Activated CD4-positive, alpha-beta T cell treated with anti-CD3 and anti-CD28 coated beads for 4 hours (primary cell): Measurements from ENCODE around the gene TRPC6.
"Not testable (repeated sequence)": the region's sequence is repeated elsewhere in the genome, so short reads cannot be mapped to it uniquely, and the experiment has no call there.

Experiments used
- DNase-seq, 2 donors: peaks; one replicate each; pipeline ENCODE4 v3.0.0-alpha.2; 2020

TRPC6 gene

DNA sequence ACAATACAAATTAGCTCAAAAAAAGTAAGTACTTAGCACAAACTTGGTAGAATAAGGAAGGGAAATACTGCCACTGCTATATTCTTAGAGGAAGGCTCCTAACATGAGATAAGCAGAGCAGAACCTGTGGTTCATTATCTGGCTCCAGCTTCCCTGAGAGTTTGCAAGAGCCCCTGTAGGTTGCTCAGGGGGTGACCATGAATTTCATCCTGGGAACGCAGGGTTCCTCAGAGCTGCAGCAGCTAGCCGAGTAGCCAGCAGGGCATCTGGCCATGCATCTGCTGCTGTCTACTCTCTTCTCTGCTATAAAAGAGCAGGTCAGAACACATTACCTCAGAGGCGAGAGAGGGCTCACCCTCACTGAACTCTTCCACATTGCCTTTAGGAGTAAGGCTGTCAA, 67.3 kb downstream of the TRPC6 start:
- no peak for DNase-seq

DNA sequence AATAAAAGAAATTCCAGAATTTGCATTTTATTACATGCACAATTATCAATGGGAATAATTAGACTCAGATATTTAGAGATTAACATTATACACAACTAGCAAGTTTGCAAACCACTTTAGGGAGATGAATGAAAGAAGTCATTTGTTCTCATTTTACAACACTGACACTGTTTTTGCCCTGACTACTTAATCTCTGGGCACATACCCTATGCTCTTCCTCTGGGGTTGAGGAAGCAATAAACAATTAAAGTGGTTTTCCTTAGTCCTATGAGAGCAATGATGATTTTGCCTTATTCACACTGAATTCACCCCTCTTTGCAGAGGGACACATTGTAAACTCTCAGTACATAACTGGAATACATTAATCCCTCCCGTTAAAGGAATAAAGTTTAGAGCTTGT, 72.7 kb downstream of the TRPC6 start:
- no peak for DNase-seq

DNA sequence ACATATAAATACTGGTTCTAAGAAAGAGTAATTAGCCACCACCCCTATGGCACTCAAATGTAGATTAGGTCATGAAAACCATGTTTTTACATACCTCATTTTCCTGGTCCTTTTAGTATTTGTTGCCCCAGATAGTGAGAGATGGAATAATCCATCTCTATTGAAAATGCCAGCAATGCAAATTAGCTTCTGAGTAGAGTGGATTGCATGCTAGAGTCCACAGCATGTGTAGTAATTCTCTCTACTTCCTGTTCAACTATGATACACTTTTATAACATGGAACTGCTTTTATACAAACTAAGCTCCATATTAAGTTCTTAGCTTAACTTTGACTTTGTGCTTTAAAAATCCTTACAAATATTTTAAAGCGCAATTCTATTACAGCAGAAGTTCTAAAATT, 73.2 kb downstream of the TRPC6 start:
- DNase-seq = no peak

DNA sequence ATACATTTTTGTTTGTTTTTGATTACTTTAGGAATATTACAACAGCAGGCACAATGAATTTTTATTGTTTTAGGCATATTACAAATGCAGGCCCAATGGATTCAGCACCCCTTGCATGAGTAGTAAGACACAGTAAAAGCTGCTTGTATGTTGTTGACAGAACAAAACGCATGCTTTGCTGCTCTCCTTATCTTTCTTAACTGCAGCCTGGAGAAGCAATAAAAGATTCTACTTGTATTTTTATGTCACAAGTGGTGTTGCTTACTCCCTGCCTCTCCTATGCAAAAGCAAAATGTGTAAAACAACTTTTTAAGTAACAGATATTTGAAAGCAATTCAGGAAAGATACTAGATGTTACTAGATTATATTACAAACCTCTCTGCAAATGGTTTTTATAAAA, 73.9 kb downstream of the TRPC6 start:
- no peak for DNase-seq

DNA sequence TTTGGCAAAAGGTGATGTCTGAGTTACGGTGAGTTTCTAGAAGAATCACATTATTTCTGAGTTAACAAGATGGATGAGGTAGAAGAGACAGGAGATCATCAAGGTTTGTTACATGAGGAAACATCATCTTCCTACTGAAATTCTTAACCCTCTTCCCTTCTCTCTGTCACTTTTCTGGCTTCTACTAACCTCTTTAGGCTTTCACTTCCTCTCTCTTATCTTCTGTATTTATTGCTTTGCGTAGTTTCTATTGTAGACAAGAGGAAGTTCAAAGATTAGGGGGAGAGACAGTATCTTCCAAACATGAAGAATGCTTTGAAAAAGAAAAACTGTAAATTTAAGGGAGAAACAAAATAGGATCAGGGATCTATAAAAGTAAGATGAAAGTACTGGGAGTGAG, 75.4 kb downstream of the TRPC6 start:
- DNase-seq = no peak

DNA sequence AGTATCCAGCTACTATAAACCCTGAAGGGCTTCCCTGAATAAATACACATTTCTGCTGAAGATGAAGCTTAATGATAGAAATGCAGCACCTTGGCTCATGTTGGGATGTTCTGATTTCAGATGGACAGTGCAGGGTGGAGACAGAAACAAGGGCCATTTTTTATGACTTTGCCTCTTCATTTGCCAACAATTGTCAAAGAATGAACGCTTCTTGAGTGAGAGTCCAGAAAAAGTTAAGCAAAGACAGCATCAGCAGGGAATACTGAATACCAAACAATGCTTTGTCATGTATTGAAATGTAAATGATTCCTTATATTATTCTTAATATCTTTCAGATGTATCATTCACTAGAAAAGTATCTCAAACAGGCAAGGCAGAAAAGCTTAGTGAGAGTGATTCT, 84.9 kb downstream of the TRPC6 start:
- DNase-seq = no peak

DNA sequence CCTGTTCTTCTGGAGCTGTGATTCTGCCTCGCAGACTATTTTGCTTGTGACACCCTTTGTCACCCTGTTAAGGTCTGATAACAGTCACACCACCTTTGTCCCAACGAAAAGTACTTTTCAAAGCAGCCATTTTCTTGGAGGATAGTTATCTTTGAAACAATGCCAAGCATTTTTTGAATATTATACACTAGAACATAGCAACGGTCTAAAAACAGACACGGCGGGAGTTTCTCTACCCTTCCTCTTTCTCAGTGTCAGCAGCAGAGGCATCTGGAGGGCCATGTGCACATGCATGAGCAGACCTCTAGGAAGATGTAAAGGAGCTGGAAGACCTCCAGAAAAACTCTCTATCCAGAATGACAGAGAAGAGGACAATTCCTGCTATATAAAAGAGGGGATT, 86.5 kb downstream of the TRPC6 start:
- DNase-seq = no peak

DNA sequence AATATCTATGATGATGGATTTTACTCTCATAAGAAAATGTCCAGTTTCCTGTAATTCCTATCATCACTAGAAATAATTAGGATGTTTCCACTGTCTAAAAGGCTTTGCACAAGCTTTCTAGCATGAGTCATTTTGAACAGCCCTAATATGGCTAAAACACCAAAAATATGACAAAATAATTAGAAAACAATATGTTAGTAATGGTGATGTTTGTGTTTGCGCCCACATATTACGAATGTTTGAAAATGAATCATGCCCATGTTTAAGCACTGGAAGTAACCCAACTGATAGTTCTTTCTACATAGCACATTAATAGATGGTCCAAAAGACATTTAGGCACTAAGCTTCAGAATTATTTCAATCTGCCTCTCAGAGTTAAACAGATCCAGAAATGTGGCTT, 96.0 kb downstream of the TRPC6 start:
- DNase-seq = no peak

DNA sequence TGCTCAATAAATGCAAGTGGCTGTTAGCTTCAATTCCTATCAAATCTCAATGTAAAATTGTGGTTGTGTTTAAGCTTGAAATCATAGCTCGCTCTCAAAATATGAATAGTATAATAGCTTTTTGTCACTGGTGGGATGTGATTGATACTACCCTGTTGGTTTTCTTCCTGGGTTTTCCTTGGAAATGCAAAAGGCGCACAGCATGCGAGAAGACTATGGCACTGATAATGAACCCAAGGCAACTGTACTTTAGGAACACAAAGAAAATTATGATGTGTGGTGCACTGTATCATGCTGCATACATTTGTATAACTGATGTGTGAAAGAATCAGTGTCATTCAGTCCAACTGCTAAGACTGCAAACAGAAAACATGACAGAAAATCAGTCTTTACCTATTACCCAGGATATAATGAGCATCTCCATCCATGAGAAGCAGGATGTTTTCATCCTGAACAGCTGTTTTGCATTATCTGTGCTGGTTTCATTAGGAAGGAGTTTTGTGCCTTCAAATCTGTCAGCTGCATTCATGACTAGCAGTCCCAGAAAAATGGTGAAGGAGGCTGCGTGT, 101.2 kb downstream of the TRPC6 start:
- no peak for DNase-seq

DNA sequence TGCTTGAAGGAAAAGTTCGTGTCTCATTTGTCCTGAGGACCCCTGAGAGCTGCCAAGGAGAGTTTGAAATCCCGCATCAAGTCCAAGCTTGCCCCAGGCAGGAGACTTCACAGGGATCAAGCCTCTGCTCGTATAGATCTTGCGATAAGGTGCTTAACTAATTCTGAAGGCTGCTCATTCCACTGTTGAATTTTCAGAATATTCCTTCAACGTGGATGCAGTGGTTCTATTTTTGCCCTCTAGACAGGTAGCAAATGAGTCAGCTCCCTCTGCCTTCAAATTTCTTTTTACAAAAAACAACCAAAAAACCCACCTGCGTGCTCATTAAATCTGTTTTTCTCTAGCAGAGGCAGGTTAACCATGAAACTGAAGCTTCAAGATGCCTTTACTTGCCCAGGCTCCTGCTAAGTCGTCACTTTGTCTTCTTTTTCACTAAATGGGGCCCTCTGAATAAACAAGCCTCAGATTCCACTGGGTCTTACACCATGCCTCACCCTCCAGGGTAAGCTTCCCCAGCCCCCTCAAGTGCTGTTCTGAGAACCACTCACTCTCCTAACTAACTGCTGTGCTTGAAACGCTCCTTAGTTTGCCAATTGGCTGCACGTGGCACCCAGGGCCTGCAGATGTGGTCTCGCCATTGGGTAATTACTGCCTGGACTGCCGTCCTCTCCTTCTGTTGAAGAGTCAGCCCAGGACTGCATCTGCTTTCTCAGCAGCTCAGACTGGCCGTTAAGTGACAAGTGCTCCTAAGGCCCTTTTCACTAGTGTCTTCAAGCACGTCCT, 105.0 kb downstream of the TRPC6 start:
- no peak for DNase-seq

DNA sequence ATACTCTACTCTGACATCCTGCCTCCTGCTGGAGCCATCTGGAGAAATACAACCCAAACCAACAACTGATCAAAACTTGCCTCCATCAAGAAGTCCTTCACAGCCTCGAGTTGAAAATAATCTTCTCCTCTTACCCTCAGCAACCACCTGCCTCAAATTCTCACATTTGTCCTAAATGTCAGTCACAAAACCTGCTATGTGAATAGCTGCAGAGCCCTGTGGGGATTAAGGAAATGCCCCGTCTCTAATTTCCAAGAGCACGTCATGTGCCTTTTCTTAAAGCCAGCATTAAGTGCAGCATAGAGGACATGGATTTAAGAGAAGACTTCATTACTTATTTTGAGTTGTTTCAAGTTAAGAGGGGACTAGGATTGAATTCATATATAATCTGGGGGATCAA, 105.9 kb downstream of the TRPC6 start:
- no peak for DNase-seq

DNA sequence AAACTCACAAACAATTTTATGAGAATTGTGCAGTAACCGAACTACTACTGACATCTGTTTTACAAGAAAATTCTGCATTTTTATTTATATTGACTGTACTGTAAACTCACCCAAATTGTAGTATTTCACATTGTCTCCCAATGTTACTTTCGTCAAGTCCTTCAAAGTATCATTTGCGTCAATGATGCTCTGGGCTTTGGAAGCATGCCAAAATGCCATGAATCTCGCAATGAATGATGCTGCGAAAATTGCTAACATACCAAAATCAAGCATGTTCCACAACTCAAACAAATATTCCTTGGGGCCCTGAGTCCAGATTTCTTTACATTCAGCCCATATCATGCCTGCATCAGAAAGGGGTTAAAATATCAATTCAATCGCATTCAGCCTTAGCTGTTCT, 107.6 kb downstream of the TRPC6 start:
- DNase-seq = no peak

DNA sequence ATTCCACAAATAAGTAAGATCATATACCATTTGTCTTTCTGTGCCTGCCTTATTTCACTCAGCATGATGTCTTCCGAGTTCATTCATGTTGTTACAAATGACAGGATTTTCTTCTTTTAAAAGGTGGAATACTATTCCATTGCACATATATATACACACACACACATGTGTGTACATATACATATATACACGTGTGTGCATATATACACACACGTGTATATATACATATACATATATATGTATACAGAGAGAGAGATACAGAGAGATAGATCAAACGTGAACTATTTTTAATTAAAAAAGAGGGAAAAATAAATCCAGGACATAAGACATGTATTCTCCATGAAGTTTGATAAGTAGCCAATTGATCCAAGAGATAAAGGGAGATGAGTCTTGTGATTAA, 108.1 kb downstream of the TRPC6 start:
- DNase-seq = no peak

DNA sequence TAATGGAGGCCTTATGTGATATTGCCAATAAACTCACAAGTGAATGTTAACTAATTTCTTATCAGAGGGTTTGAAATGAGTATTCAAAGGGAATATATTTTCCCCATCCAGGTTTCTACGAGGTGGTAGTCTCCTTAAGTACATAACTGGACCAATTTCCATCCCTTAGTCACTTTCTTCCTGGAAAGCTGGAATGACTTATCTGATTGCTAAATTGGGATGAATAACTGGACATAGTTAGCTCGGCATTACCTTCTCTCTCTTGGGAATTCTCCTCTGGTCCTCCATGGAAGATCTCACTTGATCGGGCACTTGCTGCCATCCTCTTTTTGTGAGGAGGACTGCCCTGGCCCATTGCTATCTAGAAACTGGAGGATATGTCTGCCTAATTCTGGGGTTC, 109.1 kb downstream of the TRPC6 start:
- no peak for DNase-seq

DNA sequence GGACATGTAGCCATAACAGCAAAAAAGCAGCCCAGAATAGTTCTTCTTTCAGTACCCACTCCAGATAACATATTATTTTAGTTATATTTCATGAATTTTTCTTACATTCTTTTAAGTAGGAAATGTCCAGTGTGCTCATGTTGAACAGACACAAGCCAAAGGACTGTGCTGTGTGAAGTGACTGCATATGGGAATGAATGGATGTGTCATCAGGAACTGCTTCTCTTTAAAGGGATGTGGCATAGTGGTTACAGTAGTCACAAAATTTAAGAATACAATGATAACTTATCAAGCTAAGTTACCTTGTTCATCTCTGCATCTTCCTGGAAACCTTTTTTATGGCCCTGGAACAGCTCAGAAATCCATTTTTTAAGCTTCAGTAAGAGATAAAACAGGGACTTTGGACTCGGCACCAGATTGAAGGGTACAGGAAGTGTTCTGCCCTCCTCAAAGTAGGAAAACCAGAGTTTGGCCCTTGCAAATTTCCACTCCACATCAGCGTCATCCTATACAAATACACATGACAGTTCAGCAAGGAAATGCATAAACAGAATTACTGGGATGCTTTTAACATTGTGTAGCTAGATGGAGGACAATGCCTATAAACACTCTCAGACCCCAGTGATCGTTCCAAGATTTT, 112.8 kb downstream of the TRPC6 start:
- DNase-seq = no peak

DNA sequence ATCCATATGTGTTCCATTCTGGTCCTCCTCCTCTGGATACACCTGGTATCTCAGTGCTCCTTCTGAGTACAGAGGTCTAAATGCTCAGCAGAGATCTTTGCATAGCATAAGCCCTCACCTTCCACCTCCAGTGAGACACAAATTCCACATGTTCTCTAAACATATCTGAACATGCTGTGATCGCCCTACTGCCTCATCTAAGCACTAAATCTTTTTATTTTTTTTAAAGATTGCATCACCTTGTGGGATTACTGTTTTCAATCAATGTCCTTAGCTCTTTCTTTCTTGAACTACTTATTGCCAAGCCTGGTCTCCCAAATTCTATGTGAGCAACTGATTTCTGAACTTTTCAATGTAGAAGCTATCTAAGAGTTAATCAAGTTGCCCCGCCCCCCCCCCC, 113.4 kb downstream of the TRPC6 start:
- DNase-seq = no peak

DNA sequence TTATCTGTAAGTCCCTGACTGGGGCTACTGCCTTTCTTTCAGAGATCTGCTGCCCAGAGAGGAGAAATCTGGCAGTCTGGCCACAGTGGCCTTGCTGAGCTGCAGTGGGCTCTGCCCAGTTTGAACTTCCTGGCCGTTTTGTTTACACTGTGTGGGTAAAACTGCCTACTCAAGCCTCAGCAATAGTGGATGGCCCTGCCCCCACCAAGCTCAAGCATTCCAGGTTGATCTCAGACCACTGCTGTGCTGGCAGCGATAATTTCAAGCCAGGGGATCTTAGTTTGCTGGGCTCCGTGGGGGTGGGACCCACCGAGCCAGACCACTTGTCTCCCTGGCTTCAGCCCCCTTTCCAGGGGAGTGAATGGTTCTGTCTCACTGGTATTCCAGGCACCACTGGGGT, 117.5 kb downstream of the TRPC6 start:
- no peak for DNase-seq

DNA sequence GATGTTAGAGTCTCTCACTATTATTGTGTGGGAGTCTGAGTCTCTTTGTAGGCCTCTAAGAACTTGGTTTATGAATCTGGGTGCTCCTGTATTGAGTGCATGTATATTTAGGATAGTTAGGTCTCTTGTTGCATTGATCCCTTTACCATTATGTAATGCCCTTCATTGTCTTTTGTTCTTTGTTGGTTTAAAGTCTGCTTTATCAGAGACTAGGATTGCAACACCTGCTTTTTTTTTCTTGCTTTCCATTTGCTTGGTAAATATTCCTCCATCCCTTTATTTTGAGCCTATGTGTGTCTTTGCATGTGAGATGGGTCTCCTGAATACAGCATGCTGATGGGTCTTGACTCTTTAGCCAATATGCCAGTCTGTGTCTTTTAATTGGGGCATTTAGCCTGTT, 119.4 kb downstream of the TRPC6 start:
- not testable (repeated sequence) for DNase-seq

DNA sequence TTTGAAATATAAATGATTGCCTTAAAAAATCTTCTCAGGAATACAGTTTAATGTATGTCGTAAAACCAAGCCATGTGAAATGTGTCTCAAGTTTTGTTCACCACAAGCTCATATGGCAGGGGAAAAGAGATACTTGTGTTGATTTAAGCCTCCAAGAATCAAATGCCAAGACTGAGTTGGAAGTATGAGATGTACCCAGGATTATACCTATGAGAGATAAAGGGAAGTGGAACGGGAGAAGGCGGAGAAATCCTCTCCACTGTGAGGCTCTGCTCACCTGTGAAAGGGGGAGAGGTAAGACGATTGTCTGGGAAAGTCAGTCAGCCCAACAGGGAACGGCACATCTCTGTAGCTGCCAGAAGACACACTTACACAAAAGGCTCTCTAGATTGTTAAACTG, 124.8 kb downstream of the TRPC6 start:
- no peak for DNase-seq

DNA sequence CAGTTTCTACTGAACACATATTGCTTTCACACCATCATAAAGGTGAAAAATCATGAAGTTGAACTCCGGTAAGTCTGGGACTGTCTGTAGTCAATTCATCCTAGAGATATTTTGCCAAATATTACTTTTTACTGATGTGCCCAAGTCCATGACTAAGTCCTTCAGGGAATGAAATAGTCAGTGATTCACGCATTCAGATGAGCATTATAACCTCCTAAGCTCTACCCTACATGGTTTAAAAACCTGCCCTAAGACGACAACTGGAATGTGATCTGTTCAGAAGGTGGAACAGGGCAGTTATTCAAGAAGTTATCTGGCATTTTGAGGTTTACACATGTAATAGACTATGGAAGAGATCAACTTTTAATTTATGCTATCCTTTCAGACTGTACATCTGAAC, 125.6 kb downstream of the TRPC6 start:
- no peak for DNase-seq

DNA sequence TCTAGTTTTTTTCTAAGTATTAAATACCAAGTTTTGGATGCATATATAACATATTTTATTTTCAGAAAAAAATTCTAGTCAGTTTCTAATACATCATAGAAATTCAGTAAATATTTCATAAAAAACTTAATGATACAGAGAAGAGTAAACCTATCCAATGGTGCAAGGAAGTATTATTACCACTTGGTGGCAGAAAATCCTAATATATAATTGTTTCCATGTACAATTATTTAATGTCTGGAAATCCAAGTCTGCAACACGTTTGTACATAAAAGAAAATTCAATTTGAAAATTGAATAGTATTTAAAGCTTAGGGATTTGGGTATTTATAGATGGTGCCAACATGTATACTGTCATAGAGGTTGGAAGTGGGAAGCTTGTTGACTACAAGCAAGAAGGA, 127.0 kb downstream of the TRPC6 start:
- DNase-seq = no peak

DNA sequence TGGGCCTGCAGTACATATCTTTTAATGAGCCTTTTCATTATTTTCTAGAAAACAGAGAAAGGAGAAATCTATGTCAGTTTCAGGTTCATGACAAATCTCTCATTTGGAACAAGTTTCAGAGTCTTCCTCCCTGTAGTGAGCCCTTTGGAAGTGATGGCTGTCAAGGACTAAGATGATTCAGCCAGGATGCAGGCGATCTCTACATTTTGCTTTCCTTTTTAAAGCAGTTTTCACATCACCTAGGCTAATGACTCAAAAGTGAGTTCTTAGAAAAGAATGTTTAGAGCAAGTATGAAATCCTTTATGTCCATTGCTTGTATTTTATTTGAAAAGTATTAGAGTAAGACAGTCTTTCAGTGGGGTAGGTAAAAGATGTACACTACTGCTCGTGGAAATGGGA, 130.1 kb downstream of the TRPC6 start:
- no peak for DNase-seq

DNA sequence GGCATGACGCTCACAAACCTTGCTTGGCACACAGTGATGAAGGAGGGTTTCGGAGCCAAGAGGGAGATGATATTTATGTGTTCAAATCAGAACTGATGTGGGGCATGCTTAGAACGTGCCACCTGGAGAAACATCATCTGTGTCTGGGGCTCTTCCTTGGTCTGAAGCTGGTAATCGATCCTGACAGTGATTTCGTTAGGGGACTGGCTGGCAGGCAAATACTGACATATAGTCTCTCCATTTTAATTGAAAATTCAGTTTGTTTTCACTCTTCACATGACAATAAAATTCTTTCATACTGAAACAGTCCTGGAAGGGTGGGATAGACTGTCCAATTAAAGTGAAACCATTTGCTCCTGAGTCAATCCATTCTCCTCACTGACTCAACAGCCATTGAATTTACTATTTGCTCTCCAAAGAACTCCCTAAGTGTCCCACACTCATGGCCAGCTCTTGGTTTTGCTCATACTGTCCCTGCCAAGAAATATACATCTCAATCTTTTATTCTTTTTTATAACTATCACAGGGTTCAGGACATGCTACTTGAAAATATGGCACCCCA, 134.8 kb downstream of the TRPC6 start:
- no peak for DNase-seq

DNA sequence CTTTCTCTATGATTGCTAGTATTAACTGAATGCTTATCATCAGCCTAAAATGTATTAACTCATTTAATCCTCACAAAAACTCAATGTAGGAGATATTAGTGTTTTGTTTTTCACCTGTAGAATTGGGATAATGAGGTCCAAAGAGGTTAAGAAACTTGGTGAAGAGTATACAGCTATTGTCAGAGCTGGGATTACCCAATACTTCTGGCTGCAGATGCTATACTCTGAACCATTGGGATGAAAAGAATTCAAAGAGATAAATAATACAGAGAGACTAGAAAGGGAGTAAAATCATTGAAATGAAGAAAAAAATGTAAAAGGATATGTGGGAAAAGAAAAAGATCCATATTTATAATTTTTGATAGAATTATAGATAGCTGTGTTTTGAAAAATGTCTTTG, 137.1 kb downstream of the TRPC6 start:
- DNase-seq = no peak
